H1 (cell line): Measurements from ENCODE around the gene RAB40A. TPM values are rescaled to one million over a fixed set of nuclear protein-coding genes. Genes with fewer than 3 reads are reported as not detected.

Experiments
- CTCF ChIA-PET: fragments of 300-600 bp; sonication (Branson Sonifier 250); formaldehyde crosslinking; loops from one replicate; lab custom pipeline; 2021; ENCODE audit not compliant: partially characterized antibody; lab: Charles Lee
- POLR2A ChIA-PET: fragments of 300-600 bp; sonication (Branson Sonifier 250); formaldehyde crosslinking; loops from one replicate; lab custom pipeline; 2021; ENCODE audit warnings: inconsistent platforms; ENCODE audit not compliant: partially characterized antibody; lab: Charles Lee
- DNase-seq, 2 experiments: peaks; one replicate each; pipeline versions ENCODE4 v3.0.0 to v3.0.0-alpha.2; 2010 to 2022; ENCODE audit warnings: low spot score in 2 of 2, low read depth in 1 of 2, mixed read lengths in 1 of 2
- FAIRE-seq: peaks from 2 replicates; lab custom pipeline; 2011; peaks lifted over from hg19 to GRCh38; lab: Jason Lieb, UNC
- H2AFZ ChIP-seq: 2 replicates; pipeline ENCODE4 v1.8.1; 2012; ENCODE audit warnings: low read length, inconsistent platforms
- H2AK5ac ChIP-seq: 2 replicates; pipeline ENCODE4 v1.6.1; 2013; ENCODE audit warnings: low read depth, low read length
- H2BK120ac ChIP-seq: replicated peaks from 2 replicates; pipeline ENCODE3; 2013; ENCODE audit warnings: low read depth, low read length, inconsistent platforms
- H2BK12ac ChIP-seq: 2 replicates; pipeline ENCODE4 v1.6.1; 2013; ENCODE audit warnings: low read depth, low read length
- H2BK15ac ChIP-seq: 2 replicates; pipeline ENCODE4 v1.6.1; 2013; ENCODE audit warnings: low read length
- H2BK20ac ChIP-seq: 2 replicates; pipeline ENCODE4 v1.6.1; 2013; ENCODE audit warnings: low read length
- H2BK5ac ChIP-seq: 2 replicates; pipeline ENCODE4 v1.6.1; 2013; ENCODE audit warnings: low read depth, low read length
- H3K14ac ChIP-seq: 2 replicates; pipeline ENCODE4 v1.6.1; 2013; ENCODE audit warnings: inconsistent platforms; ENCODE audit not compliant: insufficient read length
- H3K18ac ChIP-seq: 2 replicates; pipeline ENCODE4 v1.6.1; 2013; ENCODE audit warnings: low read length; ENCODE audit errors: extremely low read depth
- H3K23ac ChIP-seq: 2 replicates; pipeline ENCODE4 v1.6.1; 2013; ENCODE audit warnings: inconsistent platforms; ENCODE audit not compliant: insufficient read length
- H3K23me2 ChIP-seq: 2 replicates; pipeline ENCODE4 v1.6.1; 2013; ENCODE audit warnings: low read depth, low read length
- H3K27ac ChIP-seq: 2 replicates; pipeline ENCODE4 v1.6.1; 2011; ENCODE audit warnings: low read depth, low read length, inconsistent platforms
- H3K27me3 ChIP-seq, 4 experiments: replicated peaks in 1 of 4; 1 replicate in 1 of 4; 2 replicates in 3 of 4; pipeline versions ENCODE4 v1.6.1 to v1.8.1; 2011 to 2013; ENCODE audit warnings: low read length in 3 of 4, mild to moderate bottlenecking in 3 of 4, inconsistent platforms in 2 of 4, mixed read lengths in 2 of 4, moderate library complexity in 1 of 4; ENCODE audit not compliant: control insufficient read depth in 3 of 4, insufficient read depth in 3 of 4; ENCODE audit errors: extremely low read depth in 1 of 4
- H3K36me3 ChIP-seq, 4 experiments: 2 replicates each; pipeline versions ENCODE4 v1.6.1 to v1.8.1; 2011 to 2013; ENCODE audit warnings: mild to moderate bottlenecking in 4 of 4, low read length in 3 of 4, moderate library complexity in 2 of 4, control low read depth in 1 of 4, inconsistent platforms in 1 of 4; ENCODE audit not compliant: insufficient read depth in 4 of 4, control insufficient read depth in 2 of 4
- H3K4ac ChIP-seq: replicated peaks from 2 replicates; pipeline ENCODE3; 2013; ENCODE audit warnings: low read length, low read depth, mixed read lengths, inconsistent platforms; ENCODE audit not compliant: insufficient read length
- H3K4me1 ChIP-seq, 4 experiments: replicated peaks in 1 of 4; 1 replicate in 1 of 4; 2 replicates in 3 of 4; pipeline versions ENCODE4 v1.6.1 to v1.8.1; 2011 to 2013; ENCODE audit warnings: low read length in 3 of 4, inconsistent platforms in 2 of 4, mixed read lengths in 1 of 4; ENCODE audit not compliant: insufficient read depth in 4 of 4, control insufficient read depth in 3 of 4
- H3K4me2 ChIP-seq, 2 experiments: 2 replicates each; pipeline versions ENCODE4 v1.6.1 to v1.8.1; 2011 to 2013; ENCODE audit warnings: low read depth in 2 of 2, low read length in 2 of 2, control low read depth in 1 of 2, inconsistent platforms in 1 of 2, mild to moderate bottlenecking in 1 of 2; ENCODE audit not compliant: insufficient read depth in 1 of 2
- H3K4me3 ChIP-seq, 4 experiments: fragments of 200-600, 300-600 bp in 1 of 4; sonication (generic), shearing (Covaris generic), sonication (Bioruptor Twin) in 1 of 4; 2 replicates each; pipeline versions ENCODE4 v1.5.1 to v1.8.1; 2011 to 2016; ENCODE audit warnings: low read length in 4 of 4, low read depth in 3 of 4, control low read depth in 2 of 4, inconsistent platforms in 2 of 4, mild to moderate bottlenecking in 2 of 4, mixed read lengths in 1 of 4, moderate library complexity in 1 of 4; ENCODE audit not compliant: insufficient read depth in 2 of 4; ENCODE audit errors: extremely low read depth in 1 of 4
- H3K56ac ChIP-seq: replicated peaks from 2 replicates; pipeline ENCODE3; 2013; ENCODE audit warnings: low read depth, mild to moderate bottlenecking, mixed read lengths, low read length, inconsistent platforms; ENCODE audit not compliant: insufficient read length
- H3K79me1 ChIP-seq: 2 replicates; pipeline ENCODE4 v1.6.1; 2013; ENCODE audit warnings: low read depth, low read length, control low read depth
- H3K79me2 ChIP-seq, 2 experiments: 2 replicates each; pipeline versions ENCODE4 v1.6.1 to v1.8.1; 2012 to 2013; ENCODE audit warnings: low read length in 2 of 2, mild to moderate bottlenecking in 2 of 2, inconsistent platforms in 1 of 2; ENCODE audit not compliant: insufficient read depth in 2 of 2, control insufficient read depth in 1 of 2
- H3K9ac ChIP-seq, 4 experiments: replicated peaks in 1 of 4; 1 replicate in 1 of 4; 2 replicates in 3 of 4; pipeline versions ENCODE4 v1.6.1 to v1.8.1; 2011 to 2013; ENCODE audit warnings: low read depth in 3 of 4, low read length in 3 of 4, control low read depth in 2 of 4, mild to moderate bottlenecking in 2 of 4, moderate library complexity in 2 of 4, inconsistent platforms in 1 of 4; ENCODE audit errors: extremely low read depth in 1 of 4
- H3K9me3 ChIP-seq, 2 experiments: 2 replicates each; pipeline versions ENCODE4 v1.6.1 to v1.8.1; 2012 to 2013; ENCODE audit warnings: mild to moderate bottlenecking in 2 of 2, moderate library complexity in 2 of 2, control low read depth in 1 of 2, inconsistent platforms in 1 of 2, low read depth in 1 of 2, low read length in 1 of 2, mixed read lengths in 1 of 2; ENCODE audit not compliant: insufficient read depth in 2 of 2
- H4K20me1 ChIP-seq, 2 experiments: replicated peaks in 1 of 2; 2 replicates each; pipeline versions ENCODE3 to v1.8.1; 2011 to 2013; ENCODE audit warnings: inconsistent platforms in 2 of 2, low read length in 2 of 2, mild to moderate bottlenecking in 1 of 2; ENCODE audit not compliant: insufficient read depth in 2 of 2, control insufficient read depth in 1 of 2
- H4K5ac ChIP-seq: 2 replicates; pipeline ENCODE4 v1.6.1; 2013; ENCODE audit warnings: low read length, low read depth, mixed read lengths, inconsistent platforms; ENCODE audit not compliant: insufficient read length
- H4K8ac ChIP-seq: 2 replicates; pipeline ENCODE4 v1.8.0; 2013; ENCODE audit warnings: mild to moderate bottlenecking, moderate library complexity, low read length, inconsistent platforms; ENCODE audit not compliant: insufficient read depth; ENCODE audit errors: extremely low read depth
- H4K91ac ChIP-seq: replicated peaks from 2 replicates; pipeline ENCODE3; 2013; ENCODE audit warnings: low read length, mixed read lengths, inconsistent platforms; ENCODE audit not compliant: insufficient read length
- ASH2L ChIP-seq: fragments of 200-600, 300-600 bp; sonication (generic); IDR thresholded peaks from one replicate; pipeline ENCODE4 v1.7.1; 2017; ENCODE audit warnings: low read length
- ATF2 ChIP-seq: IDR thresholded peaks from 2 replicates; pipeline ENCODE4 v1.6.1; 2012; ENCODE audit warnings: low read length, inconsistent platforms
- E2F6 ChIP-seq: IDR thresholded peaks from 2 replicates; pipeline ENCODE4 v1.6.1; 2012; ENCODE audit warnings: inconsistent platforms
- GTF2F1 ChIP-seq: IDR thresholded peaks from 2 replicates; pipeline ENCODE4 v1.6.1; 2012; ENCODE audit warnings: low read depth, low read length, improper control_type of control experiment, borderline replicate concordance
- JUN ChIP-seq: IDR thresholded peaks from 2 replicates; pipeline ENCODE4 v1.6.1; 2011; ENCODE audit warnings: low read depth, mild to moderate bottlenecking, improper control_type of control experiment, low read length
- KDM1A ChIP-seq: fragments of 200-600, 300-600 bp; sonication (generic); IDR thresholded peaks from 2 replicates; pipeline ENCODE4 v1.7.1; 2016; ENCODE audit warnings: mild to moderate bottlenecking, low read length, borderline replicate concordance
- POU5F1 ChIP-seq: IDR thresholded peaks from 2 replicates; pipeline ENCODE4 v1.6.1; 2011; ENCODE audit warnings: low read depth, mild to moderate bottlenecking, low read length, moderate library complexity
- RFX5 ChIP-seq: IDR thresholded peaks from 2 replicates; pipeline ENCODE4 v1.6.1; 2011; ENCODE audit warnings: low read depth, low read length, improper control_type of control experiment, borderline replicate concordance
- RNF2 ChIP-seq: fragments of 200-900, 300-1000 bp; sonication (generic); IDR thresholded peaks from 2 replicates; pipeline ENCODE4 v1.7.1; 2016; ENCODE audit warnings: borderline replicate concordance, low read depth, mild to moderate bottlenecking, antibody characterized with exemption, low read length; ENCODE audit not compliant: poor library complexity, severe bottlenecking; ENCODE audit errors: missing control alignments
- SIN3A ChIP-seq, 2 experiments: IDR thresholded peaks in 1 of 2; conservative IDR thresholded peaks in 1 of 2; 2 replicates each; pipeline ENCODE4 v1.6.1; 2011 to 2012; ENCODE audit warnings: low read length in 2 of 2, improper control_type of control experiment in 1 of 2, low read depth in 1 of 2, mild to moderate bottlenecking in 1 of 2
- SUZ12 ChIP-seq: fragments of 200-600 bp; sonication (generic); IDR thresholded peaks from 2 replicates; pipeline ENCODE4 v1.6.1; 2012; ENCODE audit warnings: mild to moderate bottlenecking, inconsistent platforms, low read length, moderate library complexity, mixed read lengths
- TBP ChIP-seq: IDR thresholded peaks from 2 replicates; pipeline ENCODE4 v1.6.1; 2011; ENCODE audit warnings: low read depth, low read length, improper control_type of control experiment
- polyA plus RNA-seq, 7 experiments: library from polyadenylated mRNA; depleted of rRNA in 3 of 7; stranded (reverse) in 5 of 7; unstranded in 2 of 7; fragments of >200 nt in 5 of 7; fragments of 200-250 nt in 2 of 7; gene quantifications; 1 replicate in 5 of 7; 2 replicates in 1 of 7; 4 replicates in 1 of 7; pipeline versions ENCODE4 v1.2.1 to v1.2.3, GENCODE V29; 2011 to 2013; ENCODE audit warnings: missing spikeins in 2 of 7, mixed read lengths in 2 of 7
- total RNA-seq: library from RNA; stranded (reverse); fragmentation: NEBNext Ultra II Directional; extraction: Animal tissue kit (Norgen Biotek cat#: 25700); gene quantifications from 2 replicates; pipeline ENCODE4 v1.2.1, GENCODE V29; 2021

RAB40A gene
- total and polyA plus RNA-seq, 2 of the 8 experiments (the other 6 are each of a cell fraction or from before 2014, with no cell fraction given), result 0.09 to 0.21 TPM

- ChIA-PET CTCF (interaction anchor here (1.4 kb wide), 1 partner anchor 15 kb away, joined by 4 read pairs; no protein-coding TSS in a partner anchor), POLR2A (no interaction called here)
- Histone ChIP-seq H3K18ac (no peak overlapping the region), H3K23ac (no peak overlapping the region), H3K23me2 (no peaks in the 10 kb centered on the region), H3K9me3 (no peaks in the 10 kb centered on the region), H2BK15ac (no peak overlapping the region), H3K4me3 (no peak overlapping the region), H3K79me1 (no peaks in the 10 kb centered on the region), H2BK20ac (no peak overlapping the region), H3K4me2 (no peak overlapping the region), H2BK120ac (no peak overlapping the region), H3K4ac (no peak overlapping the region), H2AFZ (no peak overlapping the region), H4K91ac (no peak overlapping the region), H3K79me2 (no peaks in the 10 kb centered on the region), H4K8ac (no peak overlapping the region), H3K4me1 (no peaks in the 10 kb centered on the region), H3K56ac (no peak overlapping the region), H2AK5ac (no peak overlapping the region), H3K14ac (no peak overlapping the region), H4K20me1 (no peaks in the 10 kb centered on the region), H3K9ac (no peak overlapping the region), H3K27ac (no peak overlapping the region), H3K36me3 (no peaks in the 10 kb centered on the region), H2BK12ac (no peak overlapping the region), H4K5ac (no peak overlapping the region), H3K27me3 (no peaks in the 10 kb centered on the region), H2BK5ac (no peak overlapping the region)
- DNase-seq (no peak), FAIRE-seq (no peak)
- TF ChIP-seq POU5F1 (no peak), RNF2 (no peak), GTF2F1 (no peak), SUZ12 (no peak), KDM1A (no peak), E2F6 (no peak), SIN3A (conservative IDR thresholded peaks at IDR 0.05 in 1 of 2, IDR thresholded peaks at IDR 0.05 in 1 of 2; ENCODE audit: low read depth in 1 of 2, low read length in 2 of 2) (no peak), ATF2 (no peak), TBP (no peak), RFX5 (no peak), ASH2L (no peak), JUN (no peak)
These were observed 19.4 kb upstream of the RAB40A start for GRCh38 chrX:103538728-103539127.
